ENCODE data around the gene ARMH2.

DNA sequence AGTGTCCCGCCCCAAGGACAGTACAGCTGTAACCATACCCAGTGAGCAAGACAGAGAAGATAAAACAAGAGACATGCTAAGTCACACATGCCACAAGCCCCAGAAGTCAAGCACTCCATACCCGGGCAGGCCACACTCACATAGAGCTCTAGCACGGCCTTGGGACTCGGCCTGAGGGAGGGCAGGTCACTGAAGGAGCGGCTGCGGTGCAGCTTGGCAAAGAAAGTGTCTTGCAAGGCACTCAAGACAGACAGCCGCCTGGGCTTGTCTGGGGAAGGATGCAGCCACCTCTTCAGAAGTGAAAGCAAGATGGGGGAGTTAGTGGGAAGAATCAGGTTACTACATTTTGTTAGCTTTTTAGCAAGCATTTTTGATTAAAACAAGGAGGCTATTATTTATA is 48.7 kb upstream of the ARMH2 start:
- TF ChIP-seq POLR2AphosphoS5 (IDR thresholded peaks at IDR 0.05; ENCODE audit: low read depth, low read length) = no peak
- TF ChIP-seq, protein P1, sequence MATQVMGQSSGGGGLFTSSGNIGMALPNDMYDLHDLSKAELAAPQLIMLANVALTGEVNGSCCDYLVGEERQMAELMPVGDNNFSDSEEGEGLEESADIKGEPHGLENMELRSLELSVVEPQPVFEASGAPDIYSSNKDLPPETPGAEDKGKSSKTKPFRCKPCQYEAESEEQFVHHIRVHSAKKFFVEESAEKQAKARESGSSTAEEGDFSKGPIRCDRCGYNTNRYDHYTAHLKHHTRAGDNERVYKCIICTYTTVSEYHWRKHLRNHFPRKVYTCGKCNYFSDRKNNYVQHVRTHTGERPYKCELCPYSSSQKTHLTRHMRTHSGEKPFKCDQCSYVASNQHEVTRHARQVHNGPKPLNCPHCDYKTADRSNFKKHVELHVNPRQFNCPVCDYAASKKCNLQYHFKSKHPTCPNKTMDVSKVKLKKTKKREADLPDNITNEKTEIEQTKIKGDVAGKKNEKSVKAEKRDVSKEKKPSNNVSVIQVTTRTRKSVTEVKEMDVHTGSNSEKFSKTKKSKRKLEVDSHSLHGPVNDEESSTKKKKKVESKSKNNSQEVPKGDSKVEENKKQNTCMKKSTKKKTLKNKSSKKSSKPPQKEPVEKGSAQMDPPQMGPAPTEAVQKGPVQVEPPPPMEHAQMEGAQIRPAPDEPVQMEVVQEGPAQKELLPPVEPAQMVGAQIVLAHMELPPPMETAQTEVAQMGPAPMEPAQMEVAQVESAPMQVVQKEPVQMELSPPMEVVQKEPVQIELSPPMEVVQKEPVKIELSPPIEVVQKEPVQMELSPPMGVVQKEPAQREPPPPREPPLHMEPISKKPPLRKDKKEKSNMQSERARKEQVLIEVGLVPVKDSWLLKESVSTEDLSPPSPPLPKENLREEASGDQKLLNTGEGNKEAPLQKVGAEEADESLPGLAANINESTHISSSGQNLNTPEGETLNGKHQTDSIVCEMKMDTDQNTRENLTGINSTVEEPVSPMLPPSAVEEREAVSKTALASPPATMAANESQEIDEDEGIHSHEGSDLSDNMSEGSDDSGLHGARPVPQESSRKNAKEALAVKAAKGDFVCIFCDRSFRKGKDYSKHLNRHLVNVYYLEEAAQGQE (IDR thresholded peaks at IDR 0.05; ENCODE audit: insufficient read depth in 1 of 2, low read depth in 2 of 2, low read length in 2 of 2) = no peak

Data from PFSK-1 (cell line).